A673 (cell line): ENCODE results near the gene PHYHD1. TPM values are rescaled to one million over a fixed set of nuclear protein-coding genes. Genes with fewer than 3 reads are reported as not detected.

Source experiments
- BruUV-seq: library from RNA; stranded (reverse); fragments of 400-500 nt; replicated peaks from 2 replicates; lab custom pipeline; 2021; lab: Mats Ljungman, UMichigan
- CTCF ChIA-PET: fragments of 300-600 bp; sonication (Branson Sonifier 250); formaldehyde crosslinking; loops from one replicate; lab custom pipeline; 2022; ENCODE audit warnings: antibody characterized with exemption; lab: Charles Lee
- POLR2A ChIA-PET: fragments of 300-600 bp; sonication (Branson Sonifier 250); formaldehyde crosslinking; loops from one replicate; lab custom pipeline; 2022; ENCODE audit warnings: antibody characterized with exemption; ENCODE audit not compliant: low non-redundant PET; lab: Charles Lee
- DNase-seq: peaks from one replicate; pipeline ENCODE4 v3.0.0-alpha.2; 2015; ENCODE audit warnings: low spot score
- H3K27ac ChIP-seq: fragments of 200-600 bp; sonication (generic); 2 replicates; pipeline ENCODE4 v1.5.1; 2016; ENCODE audit warnings: mixed run types, low read depth, mild to moderate bottlenecking, mixed read lengths, antibody characterized with exemption, low read length; ENCODE audit not compliant: poor library complexity, severe bottlenecking
- H3K27me3 ChIP-seq: fragments of 200-600 bp; sonication (generic); replicated peaks from 2 replicates; pipeline ENCODE4 v1.6.1; 2017; ENCODE audit warnings: mixed run types, low read depth, mild to moderate bottlenecking, mixed read lengths, antibody characterized with exemption, low read length; ENCODE audit not compliant: insufficient read depth, poor library complexity
- H3K36me3 ChIP-seq: fragments of 200-600 bp; sonication (generic); 2 replicates; pipeline ENCODE4 v1.6.1; 2016; ENCODE audit warnings: mixed run types, mild to moderate bottlenecking, mixed read lengths, antibody characterized with exemption, low read length; ENCODE audit not compliant: insufficient read depth, poor library complexity, severe bottlenecking
- H3K4me1 ChIP-seq: fragments of 200-600 bp; sonication (generic); 2 replicates; pipeline ENCODE4 v1.6.1; 2017; ENCODE audit warnings: mixed run types, mild to moderate bottlenecking, mixed read lengths, antibody characterized with exemption, low read length; ENCODE audit not compliant: insufficient read depth, poor library complexity, severe bottlenecking
- H3K4me3 ChIP-seq: fragments of 200-600 bp; sonication (generic); 2 replicates; pipeline ENCODE4 v1.5.1; 2016; ENCODE audit warnings: low read depth, mixed run types, mild to moderate bottlenecking, mixed read lengths, low read length; ENCODE audit not compliant: poor library complexity, severe bottlenecking
- H3K9me3 ChIP-seq: fragments of 200-600 bp; sonication (generic); 2 replicates; pipeline ENCODE4 v1.6.1; 2016; ENCODE audit warnings: mixed run types, low read depth, mild to moderate bottlenecking, mixed read lengths, antibody characterized with exemption, low read length; ENCODE audit not compliant: poor library complexity, severe bottlenecking
- EZH2 ChIP-seq: fragments of 200-600 bp; sonication (generic); IDR thresholded peaks from 2 replicates; pipeline ENCODE4 v1.6.1; 2017; ENCODE audit warnings: borderline replicate concordance, low read depth, mild to moderate bottlenecking, mixed read lengths, antibody characterized with exemption, low read length; ENCODE audit not compliant: poor library complexity, severe bottlenecking
- intact Hi-C: fragments of 100-400 bp; cut with micrococcal nuclease; formaldehyde crosslinking; loops from one replicate; pipeline ENCODE4 v1.10.0; 2022; ENCODE audit not compliant: unreplicated experiment
- total RNA-seq: library from RNA; stranded (reverse); gene quantifications from 2 replicates; pipeline ENCODE4 v1.2.3, GENCODE V29; 2021
- TF ChIP-seq, protein P1 (sequence below): fragments of 300-800, 200-600 bp; sonication (generic); conservative IDR thresholded peaks from 2 replicates; pipeline ENCODE4 v1.5.1; 2017; ENCODE audit warnings: low read depth, mild to moderate bottlenecking, antibody characterized with exemption, low read length, moderate library complexity, mixed read lengths

PHYHD1 gene
- total RNA-seq, 1 experiment from 2014 or later, result 6.3 TPM

DNA sequence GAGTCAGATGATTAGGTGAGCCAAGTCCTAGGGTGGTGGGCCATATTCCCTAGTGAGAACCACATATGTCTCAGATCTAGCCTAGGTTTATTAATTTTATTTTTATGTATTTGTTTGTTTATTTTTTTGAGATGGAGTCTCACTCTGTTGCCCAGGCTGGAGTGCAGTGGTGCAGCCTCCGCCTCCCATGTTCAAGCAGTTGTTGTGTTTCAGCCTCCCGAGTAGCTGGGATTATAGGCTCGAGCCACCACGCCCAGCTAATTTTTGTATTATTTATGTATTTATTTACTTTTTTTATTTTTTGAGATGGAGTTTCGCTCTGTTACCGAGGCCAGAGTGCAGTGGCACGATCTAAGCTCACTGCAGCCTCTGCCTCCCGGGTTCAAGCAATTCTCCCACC lies 62.8 kb downstream of the PHYHD1 start:
- DNase-seq, result no peak
- no peak overlapping the region for H3K4me3 ChIP-seq
- POLR2A ChIA-PET, result no interaction called here
- BruUV-seq, result no TSS peak
- H3K27me3 ChIP-seq, result no peaks in the 10 kb centered on the region
- H3K27ac ChIP-seq, result no peak overlapping the region
- no peak for TF ChIP-seq EZH2
- TF ChIP-seq, protein P1, sequence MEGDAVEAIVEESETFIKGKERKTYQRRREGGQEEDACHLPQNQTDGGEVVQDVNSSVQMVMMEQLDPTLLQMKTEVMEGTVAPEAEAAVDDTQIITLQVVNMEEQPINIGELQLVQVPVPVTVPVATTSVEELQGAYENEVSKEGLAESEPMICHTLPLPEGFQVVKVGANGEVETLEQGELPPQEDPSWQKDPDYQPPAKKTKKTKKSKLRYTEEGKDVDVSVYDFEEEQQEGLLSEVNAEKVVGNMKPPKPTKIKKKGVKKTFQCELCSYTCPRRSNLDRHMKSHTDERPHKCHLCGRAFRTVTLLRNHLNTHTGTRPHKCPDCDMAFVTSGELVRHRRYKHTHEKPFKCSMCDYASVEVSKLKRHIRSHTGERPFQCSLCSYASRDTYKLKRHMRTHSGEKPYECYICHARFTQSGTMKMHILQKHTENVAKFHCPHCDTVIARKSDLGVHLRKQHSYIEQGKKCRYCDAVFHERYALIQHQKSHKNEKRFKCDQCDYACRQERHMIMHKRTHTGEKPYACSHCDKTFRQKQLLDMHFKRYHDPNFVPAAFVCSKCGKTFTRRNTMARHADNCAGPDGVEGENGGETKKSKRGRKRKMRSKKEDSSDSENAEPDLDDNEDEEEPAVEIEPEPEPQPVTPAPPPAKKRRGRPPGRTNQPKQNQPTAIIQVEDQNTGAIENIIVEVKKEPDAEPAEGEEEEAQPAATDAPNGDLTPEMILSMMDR, result no peak
- no peaks in the 10 kb centered on the region for H3K4me1 ChIP-seq
- intact Hi-C loops, result no loop called here
- no peaks in the 10 kb centered on the region for H3K9me3 ChIP-seq
- H3K36me3 ChIP-seq, result peaks cover 94% of the 10 kb centered on the region
- CTCF ChIA-PET, result no interaction called here

DNA sequence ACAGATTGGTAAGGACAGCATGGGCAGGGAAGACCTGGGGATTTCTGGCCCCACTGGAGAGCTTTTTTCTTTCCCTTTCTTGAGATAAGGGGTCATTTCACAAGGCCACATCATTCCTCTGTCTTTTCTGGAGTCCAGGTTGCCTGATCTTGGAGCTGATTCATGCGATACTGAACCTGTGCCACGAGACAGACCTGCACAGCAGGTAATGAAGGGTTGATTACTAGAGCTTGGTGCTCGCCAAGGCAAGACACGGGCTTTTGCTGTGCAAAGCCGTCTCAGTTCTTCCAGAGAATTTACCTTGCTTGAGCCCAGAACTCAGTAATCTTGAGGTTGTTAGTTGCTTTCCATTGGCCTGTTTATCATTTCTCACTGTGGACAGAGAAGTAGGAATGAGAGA lies 65.9 kb downstream of the PHYHD1 start:
- no peaks in the 10 kb centered on the region for H3K9me3 ChIP-seq
- no peak overlapping the region for H3K27ac ChIP-seq
- TF ChIP-seq, protein P1, result no peak
- TF ChIP-seq EZH2, result no peak
- BruUV-seq, result no TSS peak
- intact Hi-C loops, result no loop called here
- H3K27me3 ChIP-seq, result no peaks in the 10 kb centered on the region
- DNase-seq, result no peak
- no peaks in the 10 kb centered on the region for H3K4me1 ChIP-seq
- ChIA-PET CTCF (no interaction called here), POLR2A (no interaction called here)
- H3K4me3 ChIP-seq, result no peak overlapping the region
- H3K36me3 ChIP-seq, result peaks cover 77% of the 10 kb centered on the region

DNA sequence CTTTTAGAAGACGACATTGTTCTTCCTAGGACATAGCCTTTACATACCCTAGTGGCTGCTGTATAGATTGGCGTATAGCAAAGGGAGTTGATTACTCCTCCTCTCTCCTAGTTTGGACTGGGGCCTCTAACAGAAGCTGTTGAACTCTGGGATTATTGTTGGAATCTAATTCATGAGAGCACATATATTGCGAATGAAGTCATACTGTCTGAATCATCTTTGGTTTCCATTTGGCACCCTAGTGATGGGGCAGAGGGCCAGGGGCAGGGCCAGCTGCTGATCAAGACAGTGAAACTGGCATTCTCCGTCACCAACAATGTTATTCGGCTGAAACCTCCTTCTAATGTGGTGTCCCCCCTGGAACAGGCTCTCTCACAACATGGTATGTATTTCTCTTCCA lies 67.0 kb downstream of the PHYHD1 start:
- intact Hi-C loops, result no loop called here
- H3K9me3 ChIP-seq, result no peaks in the 10 kb centered on the region
- ChIA-PET POLR2A (no interaction called here), CTCF (interaction anchor here (0.6 kb wide), 1 partner anchor 39 kb away, joined by 9 read pairs; no protein-coding TSS in a partner anchor)
- no peak overlapping the region for H3K4me3 ChIP-seq
- DNase-seq, result no peak
- no peaks in the 10 kb centered on the region for H3K4me1 ChIP-seq
- H3K27me3 ChIP-seq, result no peaks in the 10 kb centered on the region
- no peak for TF ChIP-seq EZH2
- TF ChIP-seq, protein P1, result no peak
- BruUV-seq, result no TSS peak
- H3K27ac ChIP-seq, result no peak overlapping the region
- peaks cover 75% of the 10 kb centered on the region for H3K36me3 ChIP-seq

Other genes starting within 250 kb of the PHYHD1 start
- 942 and 1,009 TPM in 2 replicates for gene SET, start 231.8 kb upstream of the PHYHD1 start, total RNA-seq
- 12.3 and 21.5 TPM in 2 replicates for gene PKN3, start 218.5 kb upstream of the PHYHD1 start, total RNA-seq
- gene ZDHHC12, start 196.9 kb upstream of the PHYHD1 start, total RNA-seq, result 32.6 and 35.2 TPM in 2 replicates
- gene ZER1, start 149.1 kb upstream of the PHYHD1 start, total RNA-seq, result 12.9 and 19.6 TPM in 2 replicates
- gene TBC1D13, start 133.7 kb upstream of the PHYHD1 start, total RNA-seq, result 26.7 and 27.2 TPM in 2 replicates
- gene ENDOG, start 102.5 kb upstream of the PHYHD1 start, total RNA-seq, result 45.8 and 46.7 TPM in 2 replicates
- 66.4 and 67.6 TPM in 2 replicates for gene SPOUT1, start 91.2 kb upstream of the PHYHD1 start, total RNA-seq
- 17.9 and 20.1 TPM in 2 replicates for gene KYAT1, start 39.0 kb upstream of the PHYHD1 start, total RNA-seq
- gene LRRC8A, start 38.8 kb upstream of the PHYHD1 start, total RNA-seq, result 53.6 and 56.8 TPM in 2 replicates
- gene DOLK, start 26.6 kb downstream of the PHYHD1 start, total RNA-seq, result 20.6 and 23.2 TPM in 2 replicates
- 147 and 170 TPM in 2 replicates for gene NUP188, start 26.7 kb downstream of the PHYHD1 start, total RNA-seq
- gene SH3GLB2, start 107.3 kb downstream of the PHYHD1 start, total RNA-seq, result 52.7 and 59.4 TPM in 2 replicates
- 26.7 and 27.7 TPM in 2 replicates for gene MIGA2, start 115.6 kb downstream of the PHYHD1 start, total RNA-seq
- gene DOLPP1, start 160.1 kb downstream of the PHYHD1 start, total RNA-seq, result 30.2 and 30.4 TPM in 2 replicates
- 10.1 and 16.2 TPM in 2 replicates for gene CRAT, start 189.8 kb downstream of the PHYHD1 start, total RNA-seq
- 153 and 157 TPM in 2 replicates for gene PTPA, start 190.4 kb downstream of the PHYHD1 start, total RNA-seq